Spleen (tissue), 7 donors: ENCODE measurements around the gene DYRK1B.

ENCODE experiments used
- POLR2A ChIP-seq, 3 donors: fragments of 450-650 bp; IDR thresholded peaks; one replicate each; pipeline ENCODE4 v1.5.1; 2017; ENCODE audit warnings: antibody characterized with exemption in 3 of 3, mild to moderate bottlenecking in 1 of 3
- TF ChIP-seq, protein P1 (sequence below), 11 experiments: fragments of 200-600 bp in 7 of 11; fragments of 450-650 bp in 4 of 11; sonication (generic) in 4 of 11; IDR thresholded peaks in 8 of 11; conservative IDR thresholded peaks in 3 of 11; 1 replicate in 7 of 11; 2 replicates in 4 of 11; pipeline versions ENCODE4 v1.4.0 to v1.8.0; 2016 to 2021; ENCODE audit warnings: antibody characterized with exemption in 11 of 11, inconsistent platforms in 4 of 11, mild to moderate bottlenecking in 1 of 11
- donor health status: DM: no; HTN: no; CAD: no; lungs with moderate emphysema.
- donor health status: DM: no; HTN: no; CAD: no.
- donor health status: DM: no; HTN: no; CAD: no.

DNA sequence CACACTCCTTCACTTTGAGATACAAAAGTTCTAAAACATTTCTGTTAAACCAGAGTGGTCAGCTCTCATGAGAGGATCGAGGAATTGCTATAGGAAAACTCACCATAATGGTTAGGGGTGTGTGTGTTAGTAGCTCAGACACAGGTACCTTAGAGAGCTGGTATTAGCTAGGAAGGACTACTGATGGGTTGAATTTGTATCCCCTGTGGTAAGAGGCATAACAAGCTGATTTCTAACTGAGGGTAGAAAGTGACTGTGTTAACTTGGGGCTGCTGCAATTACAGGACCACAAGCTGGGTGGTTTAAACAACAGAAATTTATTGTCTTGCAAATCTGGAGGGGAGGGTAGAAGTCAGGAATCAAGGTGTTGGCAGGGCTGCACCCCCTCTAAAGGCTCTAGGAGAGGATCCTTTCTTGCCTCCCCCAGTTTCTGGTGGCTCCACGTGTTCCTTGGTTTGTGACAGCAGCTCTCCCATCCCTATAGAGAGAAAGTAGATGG, 37.9 kb downstream of the DYRK1B start:
- TF ChIP-seq, protein P1, sequence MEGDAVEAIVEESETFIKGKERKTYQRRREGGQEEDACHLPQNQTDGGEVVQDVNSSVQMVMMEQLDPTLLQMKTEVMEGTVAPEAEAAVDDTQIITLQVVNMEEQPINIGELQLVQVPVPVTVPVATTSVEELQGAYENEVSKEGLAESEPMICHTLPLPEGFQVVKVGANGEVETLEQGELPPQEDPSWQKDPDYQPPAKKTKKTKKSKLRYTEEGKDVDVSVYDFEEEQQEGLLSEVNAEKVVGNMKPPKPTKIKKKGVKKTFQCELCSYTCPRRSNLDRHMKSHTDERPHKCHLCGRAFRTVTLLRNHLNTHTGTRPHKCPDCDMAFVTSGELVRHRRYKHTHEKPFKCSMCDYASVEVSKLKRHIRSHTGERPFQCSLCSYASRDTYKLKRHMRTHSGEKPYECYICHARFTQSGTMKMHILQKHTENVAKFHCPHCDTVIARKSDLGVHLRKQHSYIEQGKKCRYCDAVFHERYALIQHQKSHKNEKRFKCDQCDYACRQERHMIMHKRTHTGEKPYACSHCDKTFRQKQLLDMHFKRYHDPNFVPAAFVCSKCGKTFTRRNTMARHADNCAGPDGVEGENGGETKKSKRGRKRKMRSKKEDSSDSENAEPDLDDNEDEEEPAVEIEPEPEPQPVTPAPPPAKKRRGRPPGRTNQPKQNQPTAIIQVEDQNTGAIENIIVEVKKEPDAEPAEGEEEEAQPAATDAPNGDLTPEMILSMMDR (IDR thresholded peaks at IDR 0.05 in 8 of 11, conservative IDR thresholded peaks at IDR 0.05 in 3 of 11): no peak
- TF ChIP-seq POLR2A (IDR thresholded peaks at IDR 0.05): no peak
